ENCODE results near the gene ABHD1.
A peak's percentile ranks its signal among the peaks of the same experiment; 100 is the strongest.

ABHD1 gene

DNA sequence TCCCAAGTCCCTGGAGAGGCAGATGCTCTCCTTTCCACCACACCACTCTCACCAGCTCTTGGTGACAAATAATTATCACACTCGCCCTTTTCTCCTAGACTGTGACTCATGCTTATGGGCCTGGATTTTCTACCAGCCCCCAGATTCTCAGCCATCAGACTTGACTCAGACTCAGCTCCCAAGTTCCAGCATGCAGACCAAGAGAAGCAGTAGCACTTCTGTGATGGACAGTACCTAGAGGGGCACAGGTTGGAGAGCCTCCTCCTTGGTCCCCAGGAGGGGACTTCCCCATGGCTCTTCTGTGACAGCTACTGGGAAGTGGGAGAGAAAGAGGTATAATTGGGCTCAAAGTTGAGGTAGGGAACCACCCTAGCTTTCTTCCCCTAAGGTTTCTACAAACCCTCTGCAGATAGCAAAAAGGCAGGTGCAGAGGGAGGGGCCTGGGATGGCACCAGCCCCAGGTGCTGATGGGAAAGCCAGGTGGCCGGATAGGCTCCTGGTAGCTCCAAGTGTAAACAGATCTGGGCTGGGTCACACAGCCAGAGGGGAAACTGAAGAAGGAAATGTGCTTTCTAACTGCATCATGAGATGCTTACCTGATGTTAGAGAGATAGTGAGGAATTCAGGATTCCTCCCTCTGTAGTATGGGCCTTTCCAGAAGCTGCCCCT is 29.3 kb downstream of the ABHD1 start:
- Histone ChIP-seq H3K4me1 (ENCODE audit: control insufficient read depth, insufficient read depth, low read length) (peaks cover 21% of the 10 kb centered on the region), H3K27me3 (ENCODE audit: control insufficient read depth, insufficient read depth, low read length) (no peaks in the 10 kb centered on the region), H3K9me3 (ENCODE audit: control insufficient read depth, low read length) (no peaks in the 10 kb centered on the region), H3K9ac (ENCODE audit: low read length) (no peak overlapping the region), H3K4me3 (ENCODE audit: low read length) (no peak overlapping the region), H3K36me3 (ENCODE audit: control insufficient read depth, insufficient read depth, low read length) (no peaks in the 10 kb centered on the region)

DNA sequence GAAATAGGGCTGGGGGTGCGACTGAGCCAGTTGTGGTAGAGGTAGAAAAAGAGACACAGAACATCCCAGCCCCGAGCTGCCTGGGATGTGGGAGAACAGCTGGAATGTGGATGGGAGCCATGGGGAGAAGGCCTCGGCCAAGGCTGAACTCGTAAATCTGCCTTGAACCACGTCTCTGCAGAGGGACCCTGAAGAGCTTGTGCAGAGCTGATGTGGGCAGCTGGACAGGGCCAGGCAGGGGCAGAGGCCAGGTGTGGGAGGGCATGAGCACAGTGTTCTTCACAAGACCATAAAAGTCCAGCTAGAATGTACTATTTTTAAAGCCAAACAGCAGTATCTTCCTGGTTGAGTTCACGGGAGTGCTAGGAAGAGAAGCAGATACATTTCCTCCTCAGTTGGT is 30.9 kb downstream of the ABHD1 start:
- Histone ChIP-seq H3K9ac (ENCODE audit: low read length) (no peak overlapping the region), H3K9me3 (ENCODE audit: control insufficient read depth, low read length) (no peaks in the 10 kb centered on the region), H3K4me3 (ENCODE audit: low read length) (no peak overlapping the region), H3K36me3 (ENCODE audit: control insufficient read depth, insufficient read depth, low read length) (no peaks in the 10 kb centered on the region), H3K27me3 (ENCODE audit: control insufficient read depth, insufficient read depth, low read length) (no peaks in the 10 kb centered on the region), H3K4me1 (ENCODE audit: control insufficient read depth, insufficient read depth, low read length) (peaks cover 11% of the 10 kb centered on the region)

DNA sequence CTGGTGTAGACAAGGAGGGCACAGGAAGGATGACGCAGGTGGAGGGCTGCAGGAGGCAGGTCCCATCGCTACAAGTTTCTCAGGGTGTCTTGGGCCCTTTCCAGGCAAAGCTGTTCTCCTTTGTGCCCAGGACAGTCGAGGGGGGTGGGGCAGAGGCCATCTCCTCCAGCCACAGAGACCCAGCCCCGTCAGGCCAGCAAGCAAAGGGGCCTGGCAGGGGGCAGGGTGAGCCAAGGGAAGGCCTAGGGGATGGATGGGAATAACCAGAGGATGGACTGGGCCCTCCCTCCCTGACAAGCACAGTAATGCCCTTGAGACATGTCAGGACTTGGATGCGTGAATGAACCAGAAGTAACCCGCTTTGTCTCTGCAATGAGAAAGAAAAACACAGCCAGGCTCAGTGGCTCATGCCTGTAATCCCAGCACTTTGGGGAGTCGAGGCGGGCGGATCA is 31.5 kb downstream of the ABHD1 start:
- H3K9me3 ChIP-seq (ENCODE audit: control insufficient read depth, low read length), result no peaks in the 10 kb centered on the region
- peaks cover 5% of the 10 kb centered on the region for H3K4me1 ChIP-seq (ENCODE audit: control insufficient read depth, insufficient read depth, low read length)
- no peak overlapping the region for H3K4me3 ChIP-seq (ENCODE audit: low read length)
- no peaks in the 10 kb centered on the region for H3K27me3 ChIP-seq (ENCODE audit: control insufficient read depth, insufficient read depth, low read length)
- H3K36me3 ChIP-seq (ENCODE audit: control insufficient read depth, insufficient read depth, low read length), result no peaks in the 10 kb centered on the region
- no peak overlapping the region for H3K9ac ChIP-seq (ENCODE audit: low read length)

DNA sequence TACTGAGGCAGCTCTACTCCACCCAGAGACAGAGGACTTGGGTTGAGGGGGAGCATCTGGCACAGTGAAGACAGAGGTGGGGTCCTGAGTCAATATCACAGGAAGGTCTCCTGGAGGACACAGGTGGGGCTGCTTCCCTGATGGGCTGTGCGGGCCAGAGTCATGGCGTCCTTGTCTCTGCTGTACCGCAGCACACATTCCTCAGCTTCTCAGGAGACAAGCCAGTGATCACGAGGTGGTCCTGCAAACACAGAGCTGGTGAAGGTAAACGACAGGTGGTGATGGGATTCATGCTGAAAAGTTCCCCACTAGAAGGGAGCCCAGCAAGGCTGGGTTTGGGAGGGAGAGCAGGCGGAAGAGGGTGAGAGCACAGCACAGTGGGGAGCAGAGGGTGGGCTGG is 34.9 kb downstream of the ABHD1 start:
- Histone ChIP-seq H3K36me3 (ENCODE audit: control insufficient read depth, insufficient read depth, low read length) (no peaks in the 10 kb centered on the region), H3K9me3 (ENCODE audit: control insufficient read depth, low read length) (no peaks in the 10 kb centered on the region), H3K9ac (ENCODE audit: low read length) (no peak overlapping the region), H3K4me1 (ENCODE audit: control insufficient read depth, insufficient read depth, low read length) (no peaks in the 10 kb centered on the region), H3K4me3 (ENCODE audit: low read length) (no peak overlapping the region), H3K27me3 (ENCODE audit: control insufficient read depth, insufficient read depth, low read length) (no peaks in the 10 kb centered on the region)

DNA sequence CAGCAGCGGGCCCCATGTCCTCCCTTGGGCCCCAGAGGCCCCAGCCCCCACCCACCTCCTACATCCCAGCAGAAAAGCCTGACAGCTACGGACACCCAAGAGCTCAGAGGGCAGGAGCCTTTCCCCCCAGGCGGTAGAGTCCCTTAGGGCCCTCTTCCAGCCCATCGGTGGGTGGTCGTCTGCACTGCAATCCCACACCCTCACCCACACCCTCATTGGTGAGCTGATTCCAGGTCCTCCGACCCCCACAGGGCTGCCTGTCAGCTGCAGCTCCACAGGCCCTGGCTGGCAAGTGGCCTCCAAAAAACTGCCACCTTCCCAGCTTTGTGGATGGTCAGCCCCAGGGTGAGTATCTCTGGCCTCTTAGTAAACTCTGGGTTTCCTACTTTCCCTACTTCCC is 35.7 kb downstream of the ABHD1 start:
- H3K4me3 ChIP-seq (ENCODE audit: low read length), result no peak overlapping the region
- no peaks in the 10 kb centered on the region for H3K36me3 ChIP-seq (ENCODE audit: control insufficient read depth, insufficient read depth, low read length)
- no peak overlapping the region for H3K9ac ChIP-seq (ENCODE audit: low read length)
- H3K9me3 ChIP-seq (ENCODE audit: control insufficient read depth, low read length), result no peaks in the 10 kb centered on the region
- H3K4me1 ChIP-seq (ENCODE audit: control insufficient read depth, insufficient read depth, low read length), result no peaks in the 10 kb centered on the region
- H3K27me3 ChIP-seq (ENCODE audit: control insufficient read depth, insufficient read depth, low read length), result no peaks in the 10 kb centered on the region

DNA sequence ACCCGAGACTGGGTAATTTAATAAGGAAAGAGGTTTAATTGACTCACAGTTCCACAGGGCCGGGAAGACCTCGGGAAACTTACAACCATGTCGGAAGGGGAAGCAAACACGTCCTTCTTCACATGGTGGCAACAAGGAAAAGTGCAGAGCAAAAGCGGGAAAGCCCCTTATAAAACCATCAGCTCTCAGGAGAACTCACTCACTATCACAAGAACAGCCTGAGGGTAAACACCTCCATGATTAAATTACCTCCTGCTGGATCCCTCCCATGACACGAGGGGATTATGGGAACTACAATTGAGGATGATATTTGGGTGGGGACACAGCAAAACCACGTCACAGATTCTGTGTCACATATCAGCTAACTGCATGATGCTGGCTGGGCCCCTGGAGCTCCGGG is 36.6 kb downstream of the ABHD1 start:
- no peaks in the 10 kb centered on the region for H3K4me1 ChIP-seq (ENCODE audit: control insufficient read depth, insufficient read depth, low read length)
- H3K27me3 ChIP-seq (ENCODE audit: control insufficient read depth, insufficient read depth, low read length), result no peaks in the 10 kb centered on the region
- no peaks in the 10 kb centered on the region for H3K9me3 ChIP-seq (ENCODE audit: control insufficient read depth, low read length)
- H3K4me3 ChIP-seq (ENCODE audit: low read length), result no peak overlapping the region
- no peak overlapping the region for H3K9ac ChIP-seq (ENCODE audit: low read length)
- H3K36me3 ChIP-seq (ENCODE audit: control insufficient read depth, insufficient read depth, low read length), result no peaks in the 10 kb centered on the region

DNA sequence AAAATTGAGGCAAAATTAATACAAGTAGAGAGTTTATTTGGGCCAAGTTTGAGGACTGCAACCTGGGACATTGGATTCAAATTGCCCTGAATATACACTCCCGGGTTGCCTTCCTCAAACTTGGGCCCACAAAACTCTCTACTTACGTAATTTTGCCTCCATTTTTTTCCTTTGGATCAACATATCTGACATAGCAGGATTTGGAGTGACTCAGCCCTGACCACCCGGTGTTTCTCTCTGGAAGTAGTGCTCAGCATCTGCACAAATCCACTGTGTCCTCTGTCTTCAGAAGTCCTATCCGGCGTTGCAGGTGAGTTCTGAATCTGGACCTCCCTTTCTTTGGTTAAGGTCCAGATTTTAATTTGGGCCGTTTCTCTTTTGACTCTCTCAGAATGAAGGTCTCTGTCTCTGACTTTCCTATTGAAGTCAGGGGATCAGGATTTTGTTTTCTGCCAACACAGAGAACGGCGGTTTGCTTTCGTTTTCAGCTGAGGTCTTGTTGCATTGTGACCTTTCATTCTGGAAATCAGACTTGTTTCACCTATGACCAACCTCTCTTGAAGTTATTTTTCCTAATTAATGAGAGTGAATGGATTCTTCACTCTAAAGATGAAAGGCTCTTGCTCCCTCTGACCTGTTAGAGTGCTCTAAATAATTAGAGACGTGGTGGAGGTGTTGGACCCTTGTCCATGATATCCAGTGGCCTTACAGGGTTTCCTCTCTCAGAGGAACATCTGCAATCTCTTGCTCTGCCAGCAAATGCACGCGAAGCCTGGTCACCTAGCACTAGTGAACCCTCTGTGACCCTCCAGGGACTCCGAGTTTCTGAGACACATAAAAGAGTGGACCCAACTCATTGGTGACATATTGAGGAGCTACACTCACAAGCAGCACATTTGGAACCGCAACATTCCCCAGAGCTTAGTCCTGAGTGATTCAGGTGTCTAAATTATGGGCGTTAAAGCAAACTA is 38.8 kb downstream of the ABHD1 start:
- Histone ChIP-seq H3K4me3 (ENCODE audit: low read length) (no peak overlapping the region), H3K36me3 (ENCODE audit: control insufficient read depth, insufficient read depth, low read length) (no peaks in the 10 kb centered on the region), H3K9ac (ENCODE audit: low read length) (peak overlapping the region; percentile 13), H3K27me3 (ENCODE audit: control insufficient read depth, insufficient read depth, low read length) (no peaks in the 10 kb centered on the region), H3K9me3 (ENCODE audit: control insufficient read depth, low read length) (no peaks in the 10 kb centered on the region), H3K4me1 (ENCODE audit: control insufficient read depth, insufficient read depth, low read length) (no peaks in the 10 kb centered on the region)

DNA sequence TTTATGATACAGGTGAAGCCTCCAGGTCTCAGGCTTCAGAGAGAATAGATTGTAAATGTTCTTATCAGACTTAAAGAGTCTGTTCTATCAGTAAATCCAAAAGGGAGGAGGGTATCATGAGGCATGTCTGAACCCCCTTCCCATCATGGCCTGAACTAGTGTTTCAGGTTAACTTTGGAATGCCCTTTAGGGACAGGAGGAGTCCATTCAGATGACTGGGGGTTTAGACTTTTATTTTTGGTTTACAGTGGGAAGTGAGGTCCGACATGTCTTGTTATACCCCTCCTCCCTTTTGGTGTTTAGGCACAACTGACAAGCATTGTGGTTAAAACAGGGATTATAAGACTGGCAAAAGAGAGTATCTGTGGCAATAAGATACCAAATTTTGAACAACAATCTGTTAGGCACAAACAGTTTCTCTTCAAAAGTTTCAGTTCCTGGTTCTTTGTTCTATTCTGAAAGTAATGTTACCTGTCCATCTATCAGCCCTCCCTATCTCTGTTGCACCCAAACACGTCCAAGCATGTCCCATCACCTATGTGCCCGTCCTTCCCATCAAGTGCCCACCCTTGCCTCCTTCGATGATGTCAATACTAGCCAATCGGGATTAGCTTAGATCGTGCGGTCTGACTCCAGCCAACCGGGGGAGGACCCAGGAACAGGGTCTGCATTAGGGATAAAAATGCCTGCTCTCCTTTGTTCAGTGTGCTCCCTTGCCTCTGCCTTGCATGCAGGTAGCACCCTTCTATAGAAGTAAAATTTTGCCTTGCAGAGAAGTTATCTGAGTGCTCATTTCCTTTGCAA is 41.5 kb downstream of the ABHD1 start:
- Histone ChIP-seq H3K27me3 (ENCODE audit: control insufficient read depth, insufficient read depth, low read length) (no peaks in the 10 kb centered on the region), H3K9ac (ENCODE audit: low read length) (no peak overlapping the region), H3K9me3 (ENCODE audit: control insufficient read depth, low read length) (no peaks in the 10 kb centered on the region), H3K4me3 (ENCODE audit: low read length) (no peak overlapping the region), H3K36me3 (ENCODE audit: control insufficient read depth, insufficient read depth, low read length) (no peaks in the 10 kb centered on the region), H3K4me1 (ENCODE audit: control insufficient read depth, insufficient read depth, low read length) (no peaks in the 10 kb centered on the region)

DNA sequence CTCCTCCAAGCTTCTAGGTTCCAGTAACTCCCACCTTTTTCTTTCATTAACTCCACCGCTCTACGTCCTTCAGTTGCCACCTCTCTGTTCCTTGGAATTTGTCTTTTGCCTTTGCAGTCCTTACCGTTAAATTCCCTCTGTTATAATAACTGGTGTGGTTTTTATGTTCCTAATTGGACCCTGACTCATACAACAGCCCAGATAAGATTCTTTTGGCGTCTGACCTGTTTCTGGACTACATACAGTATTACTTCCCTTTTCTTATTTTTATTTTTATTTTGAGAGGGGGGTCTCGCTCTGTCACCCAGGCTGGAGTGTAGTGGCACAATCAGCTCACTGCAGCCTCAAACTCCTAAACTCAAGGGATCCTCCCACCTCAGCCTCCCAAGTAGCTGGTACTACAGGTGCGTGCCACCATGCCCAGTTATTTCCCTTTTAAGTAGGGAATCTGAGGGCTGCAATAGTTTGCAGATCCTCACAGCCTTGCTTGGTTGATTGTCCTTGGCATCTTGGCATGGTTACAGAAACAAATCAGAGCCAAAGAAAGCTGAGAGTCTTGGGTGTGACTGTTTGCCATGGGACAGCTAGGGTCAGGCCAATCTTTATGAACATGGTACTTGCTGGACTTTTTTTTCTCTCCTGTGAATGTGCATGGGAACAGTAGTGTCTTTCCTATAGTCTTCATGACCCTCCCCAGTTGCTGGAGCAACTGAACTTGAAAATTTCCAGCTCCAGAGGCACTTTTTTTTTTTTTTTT is 47.1 kb downstream of the ABHD1 start:
- H3K4me3 ChIP-seq (ENCODE audit: low read length), result no peak overlapping the region
- no peak overlapping the region for H3K9ac ChIP-seq (ENCODE audit: low read length)
- H3K4me1 ChIP-seq (ENCODE audit: control insufficient read depth, insufficient read depth, low read length), result peaks cover 7% of the 10 kb centered on the region
- no peaks in the 10 kb centered on the region for H3K36me3 ChIP-seq (ENCODE audit: control insufficient read depth, insufficient read depth, low read length)
- no peaks in the 10 kb centered on the region for H3K27me3 ChIP-seq (ENCODE audit: control insufficient read depth, insufficient read depth, low read length)
- no peaks in the 10 kb centered on the region for H3K9me3 ChIP-seq (ENCODE audit: control insufficient read depth, low read length)

DNA sequence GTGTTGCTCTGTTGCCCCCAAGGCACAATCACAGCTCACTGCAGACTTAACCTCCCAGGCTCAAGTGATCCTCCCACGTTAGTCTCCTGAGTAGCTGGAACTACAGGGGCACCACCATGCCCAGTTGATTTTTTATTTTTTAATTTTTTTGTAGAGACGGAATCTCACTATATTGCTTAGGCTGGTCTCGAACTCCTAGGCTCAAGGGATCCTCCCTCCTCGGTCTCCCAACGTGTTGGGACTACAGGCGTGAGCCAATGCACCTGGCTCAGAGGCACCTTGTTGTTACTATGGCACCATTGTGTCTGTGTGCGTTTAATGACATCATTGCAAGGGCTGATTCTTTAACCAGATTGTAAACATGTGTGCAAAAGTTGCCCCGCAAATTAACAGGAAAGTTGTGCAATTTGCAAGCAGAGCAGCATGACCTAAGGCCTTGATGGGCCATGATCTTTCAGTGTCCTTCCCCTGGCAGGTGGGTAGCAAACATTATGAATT is 47.8 kb downstream of the ABHD1 start:
- Histone ChIP-seq H3K27me3 (ENCODE audit: control insufficient read depth, insufficient read depth, low read length) (no peaks in the 10 kb centered on the region), H3K9ac (ENCODE audit: low read length) (no peak overlapping the region), H3K4me1 (ENCODE audit: control insufficient read depth, insufficient read depth, low read length) (peaks cover 7% of the 10 kb centered on the region), H3K36me3 (ENCODE audit: control insufficient read depth, insufficient read depth, low read length) (no peaks in the 10 kb centered on the region), H3K4me3 (ENCODE audit: low read length) (no peak overlapping the region), H3K9me3 (ENCODE audit: control insufficient read depth, low read length) (no peaks in the 10 kb centered on the region)

DNA sequence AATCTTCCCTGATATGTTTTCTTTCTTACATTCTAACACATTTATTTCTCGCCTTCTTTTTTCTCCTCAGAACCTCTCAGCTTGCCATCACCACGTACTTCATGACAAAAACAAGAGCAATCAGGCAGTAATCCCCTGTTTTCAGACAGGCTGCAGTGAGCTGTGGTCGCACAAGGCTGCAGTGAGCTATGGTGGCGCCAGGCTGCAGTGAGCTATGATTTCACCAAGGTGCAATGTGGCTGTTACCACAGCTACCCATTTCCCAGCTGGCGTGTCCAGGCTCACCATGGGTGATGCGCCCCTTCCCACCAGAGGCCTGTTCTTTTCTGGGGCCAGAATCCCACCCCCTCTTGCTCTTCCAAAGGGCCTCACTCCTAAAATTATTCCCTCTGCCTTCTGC is 51.0 kb downstream of the ABHD1 start:
- no peaks in the 10 kb centered on the region for H3K9me3 ChIP-seq (ENCODE audit: control insufficient read depth, low read length)
- no peaks in the 10 kb centered on the region for H3K27me3 ChIP-seq (ENCODE audit: control insufficient read depth, insufficient read depth, low read length)
- H3K4me3 ChIP-seq (ENCODE audit: low read length), result no peak overlapping the region
- no peaks in the 10 kb centered on the region for H3K36me3 ChIP-seq (ENCODE audit: control insufficient read depth, insufficient read depth, low read length)
- H3K4me1 ChIP-seq (ENCODE audit: control insufficient read depth, insufficient read depth, low read length), result peaks cover 7% of the 10 kb centered on the region
- no peak overlapping the region for H3K9ac ChIP-seq (ENCODE audit: low read length)
